ENCODE data around the gene ZNF569. TPM values are rescaled to one million over a fixed set of nuclear protein-coding genes. Genes with fewer than 3 reads are reported as not detected.
A peak's percentile ranks its signal among the peaks of the same experiment; 100 is the strongest.

The ZNF569 gene
- total RNA-seq, 4 donors from 2014 or later = 0.61 to 2.7 (median 1.1) TPM

DNA sequence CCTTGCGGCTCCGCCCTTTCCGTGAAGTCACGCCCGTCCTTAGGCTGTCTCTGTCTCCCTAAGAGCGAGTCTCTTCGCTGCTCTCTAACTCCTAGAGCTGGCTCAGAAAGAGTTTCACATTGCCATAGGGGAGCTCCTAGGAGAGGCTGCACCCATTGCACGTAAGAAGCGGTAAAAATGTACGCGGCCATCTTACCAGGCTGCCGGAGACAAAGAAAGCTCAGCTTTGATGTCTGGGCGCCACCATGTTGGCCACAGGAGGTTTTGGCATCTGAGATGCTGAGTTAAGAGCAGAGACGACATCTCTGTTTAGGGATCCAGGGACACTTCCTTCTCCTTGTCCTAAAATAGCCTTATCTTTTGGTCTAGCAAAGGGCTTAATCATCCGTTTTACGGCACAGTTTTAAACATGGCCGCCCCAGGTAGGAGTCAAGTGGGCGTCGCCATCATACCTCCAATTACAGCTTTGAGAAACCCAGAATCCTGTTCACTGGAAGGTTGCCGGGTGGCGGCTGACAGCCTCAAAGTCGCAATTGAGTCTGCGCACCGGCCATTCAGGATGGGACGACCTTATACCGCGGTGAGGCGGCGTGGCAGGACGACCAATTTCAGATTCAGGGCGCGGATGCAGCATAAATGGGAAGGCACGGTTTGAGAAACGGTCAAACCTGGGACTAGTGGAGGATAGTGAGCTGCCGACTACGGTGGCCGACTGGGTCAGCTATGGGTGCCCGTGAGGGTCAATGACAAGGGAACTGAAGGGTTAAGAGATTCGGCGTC is 39.3 kb upstream of the ZNF569 start, which contains the start of gene ZNF793:
TSS of gene ZNF793 (plus strand) at position 553 of the 780 bp plus-strand sequence. CDS start 16,501 bp downstream, outside the sequence.
- 1 to 2% methylated on average over 26 of the region's 40 CpGs for WGBS, 2 donors
- peak; percentile 15 for DNase-seq
- intact Hi-C loops (cut with DNase I) = no loop called here
- Histone ChIP-seq H3K4me3 (peak within 1 kb of the TSS; percentile 69 to 86 (median 77)), H3K27ac (peak within 1 kb of the TSS; percentile 91 to 98 (median 95)), H3K9me3 (peaks cover 0 to 25% (median 0%) of the 10 kb centered on the region in 3 donors), H3K4me1 (peaks cover 0 to 20% (median 0%) of the 10 kb centered on the region in 3 donors), H3K27me3 (no peaks in the 10 kb centered on the region), H3K36me3 (peaks cover 0 to 36% (median 0%) of the 10 kb centered on the region in 3 donors)
- TF ChIP-seq POLR2A (IDR thresholded peaks at IDR 0.05) = no peak
- TF ChIP-seq, protein P1, sequence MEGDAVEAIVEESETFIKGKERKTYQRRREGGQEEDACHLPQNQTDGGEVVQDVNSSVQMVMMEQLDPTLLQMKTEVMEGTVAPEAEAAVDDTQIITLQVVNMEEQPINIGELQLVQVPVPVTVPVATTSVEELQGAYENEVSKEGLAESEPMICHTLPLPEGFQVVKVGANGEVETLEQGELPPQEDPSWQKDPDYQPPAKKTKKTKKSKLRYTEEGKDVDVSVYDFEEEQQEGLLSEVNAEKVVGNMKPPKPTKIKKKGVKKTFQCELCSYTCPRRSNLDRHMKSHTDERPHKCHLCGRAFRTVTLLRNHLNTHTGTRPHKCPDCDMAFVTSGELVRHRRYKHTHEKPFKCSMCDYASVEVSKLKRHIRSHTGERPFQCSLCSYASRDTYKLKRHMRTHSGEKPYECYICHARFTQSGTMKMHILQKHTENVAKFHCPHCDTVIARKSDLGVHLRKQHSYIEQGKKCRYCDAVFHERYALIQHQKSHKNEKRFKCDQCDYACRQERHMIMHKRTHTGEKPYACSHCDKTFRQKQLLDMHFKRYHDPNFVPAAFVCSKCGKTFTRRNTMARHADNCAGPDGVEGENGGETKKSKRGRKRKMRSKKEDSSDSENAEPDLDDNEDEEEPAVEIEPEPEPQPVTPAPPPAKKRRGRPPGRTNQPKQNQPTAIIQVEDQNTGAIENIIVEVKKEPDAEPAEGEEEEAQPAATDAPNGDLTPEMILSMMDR (IDR thresholded peaks at IDR 0.05) = peak in 2 of 6 experiments; percentile 2 to 16

DNA sequence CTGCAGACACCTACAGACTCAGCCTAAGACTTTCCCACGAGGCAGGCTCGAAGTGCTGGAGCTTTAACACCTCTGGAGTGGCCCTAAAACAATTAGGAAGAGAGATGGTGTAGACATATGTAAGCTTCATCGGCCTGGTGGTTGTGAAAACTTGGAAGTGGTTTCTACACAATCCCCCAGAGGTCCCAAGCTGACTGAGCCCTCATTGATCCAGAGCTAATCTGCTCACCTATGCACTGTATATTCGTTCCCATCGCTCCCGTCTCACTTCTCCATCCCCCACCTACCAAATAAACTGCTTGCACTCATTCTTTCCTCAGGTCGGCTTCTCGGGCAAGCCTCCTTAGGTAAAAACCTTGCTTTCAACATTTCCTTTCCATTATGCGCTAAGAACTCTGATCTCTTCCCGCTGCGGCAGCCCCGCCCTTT is 38.7 kb upstream of the ZNF569 start:
- TF ChIP-seq, protein P1 (IDR thresholded peaks at IDR 0.05) = no peak
- no peak for TF ChIP-seq POLR2A (IDR thresholded peaks at IDR 0.05)
- DNase-seq = no peak
- no peaks in the 10 kb centered on the region for H3K27me3 ChIP-seq
- H3K9me3 ChIP-seq = peaks cover 0 to 24% (median 0%) of the 10 kb centered on the region in 3 donors
- 3 to 5% methylated on average over 12 of the region's 12 CpGs for WGBS, 2 donors
- H3K4me1 ChIP-seq = peaks cover 0 to 20% (median 0%) of the 10 kb centered on the region in 3 donors
- H3K36me3 ChIP-seq = peaks cover 0 to 30% (median 0%) of the 10 kb centered on the region in 3 donors
- peak overlapping the region; percentile 69 to 86 (median 77) for H3K4me3 ChIP-seq
- intact Hi-C loops (cut with DNase I) = no loop called here
- H3K27ac ChIP-seq = peak overlapping the region; percentile 91 to 98 (median 95)

DNA sequence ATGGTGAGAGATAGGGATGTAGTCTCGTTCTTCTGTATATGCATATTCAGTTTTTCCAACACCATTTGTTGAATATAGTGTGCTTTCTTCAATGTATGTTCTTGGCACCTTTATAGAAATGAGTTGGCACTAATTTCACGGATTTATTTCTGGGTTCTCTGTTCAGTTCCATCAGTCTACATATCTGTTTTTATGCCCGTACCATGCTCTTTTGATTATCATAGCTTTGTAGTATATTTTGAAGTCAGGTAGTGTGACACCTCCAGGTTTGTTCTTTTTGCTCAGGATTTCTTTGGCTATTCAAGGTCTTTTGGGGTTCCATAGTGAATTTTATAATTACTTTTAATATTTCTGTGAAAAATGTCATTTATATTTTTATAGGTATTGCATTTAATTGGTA is 25.0 kb upstream of the ZNF569 start:
- no peaks in the 10 kb centered on the region for H3K36me3 ChIP-seq
- TF ChIP-seq, protein P1 (IDR thresholded peaks at IDR 0.05) = no peak
- TF ChIP-seq POLR2A (IDR thresholded peaks at IDR 0.05) = no peak
- WGBS, 2 donors = 69 to 73% methylated on average over 3 of the region's 3 CpGs
- no peak for DNase-seq
- no peaks in the 10 kb centered on the region for H3K27me3 ChIP-seq
- H3K27ac ChIP-seq = no peak overlapping the region
- H3K4me1 ChIP-seq = no peaks in the 10 kb centered on the region
- H3K9me3 ChIP-seq = peaks cover 0 to 99% (median 65%) of the 10 kb centered on the region in 3 donors
- intact Hi-C loops (cut with DNase I) = no loop called here
- H3K4me3 ChIP-seq = no peak overlapping the region

DNA sequence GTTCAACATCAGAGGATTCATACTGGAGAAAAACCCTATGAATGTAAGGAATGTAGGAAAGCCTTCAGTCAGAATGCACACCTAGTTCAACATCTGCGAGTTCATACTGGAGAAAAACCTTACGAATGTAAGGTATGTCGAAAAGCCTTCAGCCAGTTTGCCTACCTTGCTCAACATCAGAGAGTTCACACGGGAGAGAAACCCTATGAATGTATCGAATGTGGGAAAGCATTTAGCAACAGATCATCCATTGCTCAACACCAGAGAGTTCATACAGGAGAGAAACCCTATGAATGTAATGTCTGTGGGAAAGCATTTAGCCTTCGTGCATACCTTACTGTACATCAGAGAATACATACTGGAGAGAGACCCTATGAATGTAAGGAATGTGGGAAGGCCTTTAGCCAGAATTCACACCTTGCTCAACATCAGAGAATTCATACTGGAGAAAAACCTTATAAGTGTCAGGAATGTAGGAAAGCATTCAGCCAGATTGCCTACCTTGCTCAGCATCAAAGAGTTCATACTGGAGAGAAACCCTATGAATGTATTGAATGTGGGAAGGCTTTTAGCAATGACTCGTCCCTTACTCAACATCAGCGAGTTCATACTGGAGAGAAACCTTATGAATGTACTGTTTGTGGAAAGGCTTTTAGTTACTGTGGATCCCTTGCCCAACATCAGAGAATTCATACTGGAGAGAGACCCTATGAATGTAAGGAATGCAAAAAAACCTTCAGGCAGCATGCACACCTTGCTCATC is 17.3 kb upstream of the ZNF569 start:
- intact Hi-C loops (cut with DNase I) = no loop called here
- no peak for DNase-seq
- Histone ChIP-seq H3K9me3 (peaks cover 4 to 100% (median 91%) of the 10 kb centered on the region in 3 donors), H3K4me3 (peak overlapping the region in 1 of 4 donors; percentile 7), H3K27me3 (no peaks in the 10 kb centered on the region), H3K4me1 (no peaks in the 10 kb centered on the region), H3K36me3 (peaks cover 12 to 69% (median 18%) of the 10 kb centered on the region in 3 donors), H3K27ac (no peak overlapping the region)
- no peak for TF ChIP-seq POLR2A (IDR thresholded peaks at IDR 0.05)
- TF ChIP-seq, protein P1 (IDR thresholded peaks at IDR 0.05) = no peak
- 91 to 98% methylated on average over 8 of the region's 8 CpGs for WGBS, 2 donors

Measured in esophagus squamous epithelium (tissue), 5 donors.